AG04450 (cell line): Measurements from ENCODE around the gene SHANK1. TPM values are rescaled to one million over a fixed set of nuclear protein-coding genes. Genes with fewer than 3 reads are reported as not detected.

Source experiments
- CTCF ChIA-PET: fragments of 300-600, 350-600 bp; formaldehyde crosslinking; extraction: SDS; loops from one replicate; lab custom pipeline; 2022; ENCODE audit warnings: antibody characterized with exemption, inconsistent platforms; lab: Charles Lee
- POLR2A ChIA-PET: fragments of 350-600 bp; formaldehyde crosslinking; extraction: SDS; loops from one replicate; lab custom pipeline; 2021; ENCODE audit warnings: antibody characterized with exemption, inconsistent platforms; lab: Yijun Ruan, JAX
- DNase-seq: peaks from one replicate; pipeline ENCODE4 v3.0.0-alpha.2; 2011; ENCODE audit warnings: low read depth, low spot score
- H3K27ac ChIP-seq: one replicate; pipeline ENCODE4 v1.5.1; 2012; ENCODE audit warnings: low read depth, low read length, control low read depth
- H3K27me3 ChIP-seq: one replicate; pipeline ENCODE4 v1.6.0; 2012; ENCODE audit warnings: low read length; ENCODE audit not compliant: control insufficient read depth, insufficient read depth
- H3K4me3 ChIP-seq: 2 replicates; pipeline ENCODE4 v1.5.1; 2011; ENCODE audit warnings: mild to moderate bottlenecking, low read depth, low read length, control low read depth
- H3K9me3 ChIP-seq: 2 replicates; pipeline ENCODE4 v1.5.1; 2012; ENCODE audit warnings: low read length; ENCODE audit not compliant: control insufficient read depth, insufficient read depth
- CTCF ChIP-seq: IDR thresholded peaks from 2 replicates; pipeline ENCODE4 v1.5.1; 2011; ENCODE audit warnings: low read depth, low read length, control low read depth, inconsistent platforms
- polyA plus RNA-seq: library from polyadenylated mRNA; depleted of rRNA; stranded (reverse); fragments of >200 nt; gene quantifications from 2 replicates; pipeline ENCODE4 v1.2.3, GENCODE V29; 2011

The SHANK1 gene
- polyA plus RNA-seq, 1 experiment: 2.4 TPM

- no peak for TF ChIP-seq CTCF
- CTCF ChIA-PET: interaction anchor here (0.6 to 0.8 kb wide), 2 partner anchors 19 to 69 kb away, joined by 3 to 4 read pairs; no protein-coding TSS in a partner anchor
- peaks cover 5% of the 10 kb centered on the region; the same call in 1 of the 2 replicates for H3K9me3 ChIP-seq
- no peak overlapping the region for H3K4me3 ChIP-seq
- no peak overlapping the region for H3K27ac ChIP-seq
- DNase-seq: no peak
- H3K27me3 ChIP-seq: no peaks in the 10 kb centered on the region
- POLR2A ChIA-PET: no interaction called here
Measured at GRCh38 chr19:50651174-50651573, 68.4 kb downstream of the SHANK1 start.

GRCh38 chr19:50649433-50650391, 69.9 kb downstream of the SHANK1 start, which contains the start of gene C19orf81:
Gene C19orf81, plus strand, starts transcription at chr19:50649445. Its CDS starts 0 bp downstream, at chr19:50649445.
- no peak for TF ChIP-seq CTCF
- H3K27me3 ChIP-seq: peaks cover 3% of the 10 kb centered on the region
- no peaks in the 10 kb centered on the region for H3K9me3 ChIP-seq
- CTCF ChIA-PET: no interaction called here
- DNase-seq: no peak
- H3K27ac ChIP-seq: no peak within 1 kb of the TSS
- POLR2A ChIA-PET: no interaction called here
- H3K4me3 ChIP-seq: no peak within 1 kb of the TSS

GRCh38 chr19:50648659-50649058, 70.9 kb downstream of the SHANK1 start:
- TF ChIP-seq CTCF: no peak
- POLR2A ChIA-PET: no interaction called here

GRCh38 chr19:50647879-50648615, 71.6 kb downstream of the SHANK1 start:
- ChIA-PET CTCF (no interaction called here), POLR2A (no interaction called here)
- no peak for DNase-seq
- no peak overlapping the region for H3K4me3 ChIP-seq
- peaks cover 5% of the 10 kb centered on the region for H3K27me3 ChIP-seq
- no peak overlapping the region for H3K27ac ChIP-seq
- no peaks in the 10 kb centered on the region for H3K9me3 ChIP-seq
- TF ChIP-seq CTCF: no peak

More at GRCh38 chr19:50648659-50649058, 70.9 kb downstream of the SHANK1 start:
- H3K27ac ChIP-seq: no peak overlapping the region
- H3K27me3 ChIP-seq: peaks cover 5% of the 10 kb centered on the region
- no peak for DNase-seq
- H3K9me3 ChIP-seq: no peaks in the 10 kb centered on the region
- CTCF ChIA-PET: no interaction called here
- no peak overlapping the region for H3K4me3 ChIP-seq
